HG02642 (cell line): ENCODE data around the gene ABCB11.
"Not testable (repeated sequence)": the region's sequence is repeated elsewhere in the genome, so short reads cannot be mapped to it uniquely, and the experiment has no call there.

Experiments
- ATAC-seq: cut with Tn5 transposase; IDR thresholded peaks from one replicate; pipeline ENCODE4 v1.9.1; 2021; ENCODE audit warnings: mild to moderate bottlenecking; ENCODE audit not compliant: unreplicated experiment, poor library complexity

The ABCB11 gene

DNA sequence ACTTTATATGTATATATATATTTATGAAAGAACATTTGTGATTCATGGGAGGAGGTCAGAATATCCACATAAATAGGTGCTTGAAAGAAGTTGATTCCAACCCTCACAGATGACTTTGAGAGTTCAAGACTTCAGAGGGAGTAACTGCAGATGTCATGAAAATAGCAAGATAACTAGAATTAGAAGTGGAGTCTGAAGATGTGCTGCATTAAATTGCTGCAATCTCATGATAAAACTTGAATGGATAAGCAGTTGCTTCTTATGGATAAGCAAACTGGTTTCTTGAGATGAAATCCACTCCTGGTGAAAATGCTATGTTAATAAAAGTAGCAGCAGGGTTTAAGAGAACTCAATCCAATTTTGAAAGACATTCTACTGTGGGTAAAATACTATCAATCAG, 89.8 kb downstream of the ABCB11 start:
- ATAC-seq = no peak

DNA sequence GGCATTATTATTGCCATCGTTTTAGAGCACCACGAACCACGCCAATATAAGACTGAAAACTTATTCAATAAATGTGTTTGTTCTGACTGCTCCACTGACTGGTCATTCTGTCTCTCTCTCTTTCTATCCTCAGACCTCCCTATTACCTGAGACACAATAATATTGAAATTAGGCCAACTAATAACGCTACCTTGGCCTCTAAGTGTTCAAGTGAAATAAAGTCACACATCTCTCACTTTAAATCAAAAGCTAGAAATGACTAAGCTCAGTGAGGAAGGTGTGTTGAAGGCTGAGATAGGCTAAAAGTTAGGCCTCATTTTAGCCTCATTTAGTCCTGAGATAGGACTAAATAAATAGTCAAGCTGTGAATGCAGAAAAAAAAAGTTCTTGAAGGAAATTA, 91.2 kb downstream of the ABCB11 start:
- peak; percentile 81 for ATAC-seq

DNA sequence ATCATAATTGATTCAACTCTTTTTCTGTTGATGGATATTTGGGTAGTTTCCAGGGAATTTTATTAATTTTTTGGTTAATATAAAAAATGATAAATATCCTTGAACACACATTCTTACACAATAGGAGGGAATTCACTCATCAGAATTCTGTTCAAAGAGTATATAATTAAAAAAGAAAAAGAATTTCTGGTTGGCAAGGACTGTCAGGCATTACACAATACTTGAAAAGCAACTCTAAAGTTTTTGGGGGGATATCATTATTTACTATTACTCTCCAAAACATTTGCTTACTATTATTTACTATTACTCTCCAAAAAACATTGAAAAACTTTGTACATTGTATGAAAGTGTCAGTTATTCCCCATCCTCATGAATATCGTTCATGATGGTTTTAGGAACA, 92.1 kb downstream of the ABCB11 start:
- ATAC-seq = no peak

DNA sequence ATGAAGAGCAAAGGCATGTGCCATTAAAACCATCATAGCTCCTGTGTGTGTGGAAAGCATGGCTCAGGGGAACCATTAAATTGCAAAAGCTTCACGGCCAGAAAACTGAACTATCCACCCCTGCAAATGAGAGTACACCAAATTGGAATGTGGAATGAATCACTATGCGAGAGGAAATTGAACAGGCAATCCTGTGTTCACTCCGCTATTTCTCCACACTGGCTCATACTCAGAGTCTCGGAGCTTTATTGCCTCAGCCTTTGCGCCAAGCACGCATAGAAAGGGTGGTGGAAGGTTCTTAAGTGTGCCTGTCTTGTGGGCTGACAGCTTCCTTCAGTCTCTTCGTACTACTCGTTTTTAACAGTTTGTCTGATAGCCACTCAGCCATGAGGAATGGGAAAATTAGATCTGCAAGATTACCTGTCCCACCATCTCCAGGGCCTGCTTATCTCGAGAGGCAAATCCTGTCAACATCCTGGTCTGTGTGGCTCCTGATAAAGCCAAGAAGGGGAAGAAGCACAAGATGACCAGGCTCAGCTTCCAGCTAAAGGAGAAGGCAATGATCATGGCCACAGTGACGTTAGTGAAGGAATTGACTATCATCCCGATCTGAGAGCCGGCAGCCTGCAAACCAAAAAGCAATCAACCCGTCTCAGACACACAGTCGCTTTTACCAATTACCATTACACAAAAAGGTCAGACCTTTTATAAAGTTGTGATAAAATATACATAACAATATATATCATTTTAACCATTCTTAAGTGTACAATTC, 95.1 kb downstream of the ABCB11 start:
- no peak for ATAC-seq

DNA sequence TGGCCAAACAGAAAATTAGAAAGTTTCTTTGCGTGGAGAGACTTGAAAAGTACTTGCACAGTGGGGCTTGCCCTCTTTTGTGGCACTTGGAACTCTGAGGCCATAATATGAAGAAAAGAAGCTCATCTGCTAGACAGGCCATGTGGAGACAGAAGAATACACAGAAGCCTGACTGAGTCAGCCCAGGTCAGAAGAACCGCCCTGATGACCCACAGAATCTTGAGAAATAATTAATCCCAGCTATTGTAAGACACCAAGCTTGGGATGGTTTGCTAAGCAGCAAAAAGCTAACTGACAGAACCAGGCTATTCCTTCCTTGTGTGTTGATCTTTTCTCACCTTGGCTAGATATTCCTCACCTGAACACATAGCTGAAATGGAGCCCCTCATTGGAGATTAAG, 96.3 kb downstream of the ABCB11 start:
- ATAC-seq = no peak

DNA sequence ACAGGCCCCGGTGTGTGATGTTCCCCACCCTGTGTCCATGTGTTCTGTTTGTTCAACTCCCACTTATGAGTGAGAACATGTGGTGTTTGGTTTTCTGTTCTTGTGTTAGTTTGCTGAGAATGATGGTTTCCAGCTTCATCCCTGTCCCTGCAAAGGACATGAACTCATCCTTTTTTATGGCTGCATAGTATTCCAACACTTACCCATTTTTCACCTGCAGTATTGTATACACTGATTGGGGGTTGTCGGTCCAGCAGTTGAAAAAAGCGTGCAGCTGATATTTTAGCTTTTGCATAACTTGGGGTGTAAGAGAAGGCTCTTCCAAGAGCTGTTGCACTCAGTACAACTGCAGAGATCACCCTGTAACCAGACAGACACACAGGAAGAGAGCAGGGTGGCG, 99.0 kb downstream of the ABCB11 start:
- not testable (repeated sequence) for ATAC-seq

DNA sequence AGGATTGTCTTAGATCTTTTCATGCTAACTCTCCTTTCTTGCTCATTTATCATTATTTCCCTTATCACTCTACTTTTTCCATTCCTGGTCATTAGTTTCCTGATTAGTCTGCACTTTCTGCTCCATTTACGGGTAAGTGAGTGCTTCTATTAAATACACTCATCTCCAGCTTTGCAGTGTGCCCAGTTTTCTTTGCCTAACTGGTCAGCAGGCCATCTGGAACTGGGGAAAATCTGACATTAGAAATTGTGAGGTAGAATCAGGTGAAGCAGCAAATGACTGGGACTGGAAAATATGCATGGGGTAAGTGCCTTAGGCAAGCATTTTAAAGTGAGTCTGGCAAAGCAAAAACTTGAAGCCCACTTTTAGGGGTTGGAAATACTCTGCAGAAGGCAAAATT, 100.9 kb downstream of the ABCB11 start:
- no peak for ATAC-seq

DNA sequence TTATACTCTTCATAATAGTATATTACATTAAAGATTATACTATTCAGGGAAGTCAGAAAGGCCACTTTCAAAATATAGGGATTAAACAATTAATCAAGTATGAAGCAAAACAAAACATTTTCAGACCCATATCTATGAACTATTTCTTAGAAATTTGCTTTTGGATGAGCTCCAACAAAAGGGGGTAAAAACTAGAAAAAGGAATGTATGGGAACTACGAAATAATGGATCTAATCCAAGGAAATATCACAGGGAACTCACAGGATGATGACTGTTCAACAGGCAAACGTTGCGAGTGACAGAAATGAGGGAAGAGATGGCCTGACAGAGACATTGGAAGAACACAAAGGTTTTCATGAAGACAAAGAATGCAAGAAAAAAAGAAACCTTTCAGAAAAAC, 102.1 kb downstream of the ABCB11 start:
- ATAC-seq = no peak

DNA sequence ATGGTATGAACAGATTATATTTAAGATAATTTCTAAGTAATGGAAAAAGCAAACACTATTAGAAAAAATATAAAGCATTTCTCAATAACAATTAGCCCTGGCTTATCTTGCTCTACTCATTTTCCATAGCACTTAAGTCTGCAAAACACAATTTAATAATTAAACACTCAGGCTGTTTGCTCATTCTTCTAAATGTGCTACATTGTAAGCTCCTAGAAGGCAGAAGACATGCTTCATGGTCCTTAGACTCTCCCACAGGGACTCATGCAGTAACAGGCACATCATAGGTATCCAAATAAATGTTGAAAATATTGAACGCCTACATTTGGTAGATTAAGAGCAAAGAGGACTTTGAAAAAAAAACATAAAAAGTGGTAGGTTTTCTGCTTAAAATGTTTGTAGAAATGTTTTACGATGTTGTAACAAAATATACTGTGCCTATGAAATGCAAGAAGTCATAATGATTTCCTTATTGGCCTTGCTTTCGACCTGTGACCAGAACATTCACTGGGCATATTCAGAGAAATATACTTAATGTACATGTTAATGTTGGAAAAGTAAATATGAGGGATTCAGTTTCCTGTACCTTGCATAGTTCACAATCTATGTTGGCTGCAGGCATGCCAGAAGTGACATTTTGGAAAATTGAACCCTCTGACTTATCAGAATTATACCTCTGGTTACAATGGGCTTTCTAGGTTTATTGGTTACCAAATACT, 102.9 kb downstream of the ABCB11 start:
- no peak for ATAC-seq

DNA sequence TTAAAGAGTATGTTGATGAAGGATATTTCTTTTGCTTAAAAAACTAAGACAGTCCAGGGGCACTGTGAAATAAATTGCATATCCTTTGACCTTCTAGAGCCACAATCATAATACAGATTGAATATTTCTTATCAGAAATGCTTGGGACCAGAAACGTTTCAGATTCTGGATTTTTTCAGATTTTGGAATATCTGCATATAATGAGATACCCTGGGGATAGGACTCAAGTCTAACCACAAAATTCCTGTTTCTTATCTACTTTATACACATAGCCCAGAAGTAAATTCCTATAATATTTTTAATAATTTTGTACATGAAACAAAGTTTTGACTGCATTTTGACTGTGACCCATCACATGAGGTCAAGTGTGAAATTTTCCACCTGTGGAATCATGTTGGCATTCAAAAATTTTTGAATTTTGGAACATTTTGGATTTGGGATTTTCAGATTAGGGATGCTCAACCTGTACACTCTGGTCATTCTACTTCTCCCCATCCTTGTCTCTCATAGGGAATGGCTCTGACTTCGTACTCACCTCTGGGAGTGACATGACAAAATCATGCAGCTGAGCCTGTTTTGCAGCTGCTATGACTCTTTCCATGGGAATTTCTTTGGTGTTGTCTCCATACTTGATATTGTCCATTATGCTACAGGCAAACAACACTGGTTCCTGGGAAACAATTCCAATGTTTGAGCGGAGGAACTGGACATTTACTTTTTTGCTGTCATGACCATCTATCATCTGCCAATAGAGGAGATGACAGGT, 104.3 kb downstream of the ABCB11 start:
- no peak for ATAC-seq

DNA sequence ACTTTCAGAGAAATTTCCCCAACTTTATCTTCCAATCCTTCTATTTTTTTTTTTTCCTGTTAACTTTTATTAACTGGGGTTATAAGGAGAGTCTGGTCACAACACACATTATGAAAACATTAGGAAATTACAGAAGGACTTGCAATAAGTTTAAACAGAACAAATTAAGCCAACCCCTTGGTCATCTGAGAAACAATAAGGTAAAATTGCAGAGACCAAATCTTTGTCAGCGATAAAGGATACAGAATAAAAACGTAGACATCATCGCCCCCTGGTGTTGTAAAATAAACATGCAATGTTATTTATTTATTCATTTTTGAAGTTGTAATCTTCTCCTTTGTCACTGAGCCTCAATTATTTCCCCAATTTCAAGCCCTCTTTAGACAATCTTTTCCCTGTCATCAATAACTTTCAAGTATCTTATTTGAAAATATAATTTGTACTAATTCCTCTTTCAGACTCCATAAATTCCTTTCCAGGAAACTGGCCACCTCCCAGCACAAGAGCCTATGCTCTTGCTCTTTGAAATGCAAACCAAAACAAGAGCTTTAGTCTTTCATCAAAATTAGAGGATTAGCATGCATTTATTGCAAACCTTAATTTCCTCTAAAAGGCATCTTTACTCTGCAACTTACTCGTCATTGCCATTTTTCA, 110.5 kb downstream of the ABCB11 start:
- ATAC-seq = no peak

DNA sequence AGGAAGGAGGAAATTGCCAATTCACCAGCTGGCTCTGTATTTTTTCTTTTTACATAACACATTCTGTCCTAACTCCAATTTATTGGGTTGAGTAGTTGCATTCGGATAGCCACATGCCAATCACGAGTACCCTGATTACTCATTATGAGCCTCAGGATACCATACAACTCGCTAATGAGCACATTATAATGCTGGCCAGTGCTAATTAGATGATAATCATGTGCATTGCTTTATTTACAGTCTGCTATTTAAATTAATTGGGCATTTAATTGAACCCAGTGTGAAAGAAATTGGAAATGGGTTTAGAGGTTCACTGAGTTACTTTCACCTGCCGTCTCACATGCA, 114.8 kb downstream of the ABCB11 start:
- ATAC-seq = no peak

DNA sequence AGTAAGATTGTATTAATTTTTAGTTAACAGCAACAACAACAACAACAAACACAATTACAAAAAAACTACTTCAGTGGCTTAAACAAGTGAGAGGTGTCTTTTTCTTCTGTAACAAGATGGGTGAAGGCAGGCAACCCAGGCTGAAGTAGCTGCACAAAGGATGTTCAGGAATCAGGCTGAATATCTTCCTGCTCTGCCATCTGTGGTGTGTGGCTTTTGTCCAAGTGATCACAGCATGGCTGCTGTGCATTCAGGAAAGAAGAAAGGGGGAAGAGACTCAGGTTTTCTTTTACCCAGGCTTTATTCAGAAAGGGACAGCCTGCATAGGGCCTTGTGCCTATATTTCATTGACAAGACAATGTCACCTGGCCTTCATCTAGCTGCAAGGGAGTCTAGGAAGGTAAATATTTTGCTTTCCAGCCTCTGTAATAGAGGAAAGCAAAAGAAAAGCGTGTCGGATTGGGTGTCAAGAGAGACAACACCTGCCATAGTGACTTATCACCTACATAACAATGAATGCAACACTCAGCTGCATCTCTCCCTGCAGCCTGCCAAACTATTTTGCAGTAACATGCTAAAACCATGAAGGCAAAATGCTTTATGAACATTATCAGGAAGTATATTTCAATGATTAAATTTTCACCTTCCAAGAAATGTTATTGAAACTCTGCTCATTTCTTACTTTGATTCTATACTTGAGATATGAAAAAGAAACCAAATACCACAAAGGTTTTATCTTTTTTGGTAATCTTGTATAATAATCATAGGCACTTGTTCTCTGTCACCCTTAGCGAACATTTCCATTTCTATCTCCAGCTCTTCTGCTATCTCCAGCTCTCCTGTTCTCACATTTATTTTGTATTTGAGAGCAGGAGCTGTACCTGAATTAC, 115.4 kb downstream of the ABCB11 start:
- ATAC-seq = no peak

DNA sequence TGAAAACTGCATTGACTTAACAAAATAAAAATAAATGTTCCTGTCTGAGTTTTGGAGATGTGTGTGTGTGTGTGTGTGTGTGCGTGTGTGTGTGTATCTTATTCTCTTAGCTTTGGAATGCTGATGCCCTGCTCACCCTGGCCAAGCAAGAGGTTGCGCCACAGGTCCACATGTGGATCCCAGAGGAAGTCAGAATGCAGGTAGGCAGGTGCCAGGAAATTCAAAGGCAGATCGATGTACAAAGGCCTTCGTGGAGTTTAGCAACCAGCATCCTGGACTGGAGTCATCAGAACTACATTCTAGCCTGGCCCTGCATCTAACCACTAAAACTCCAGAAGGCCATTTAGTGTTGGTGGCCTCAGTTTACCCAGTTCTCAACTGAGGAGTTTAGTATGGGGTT, 117.6 kb downstream of the ABCB11 start:
- ATAC-seq = no peak

DNA sequence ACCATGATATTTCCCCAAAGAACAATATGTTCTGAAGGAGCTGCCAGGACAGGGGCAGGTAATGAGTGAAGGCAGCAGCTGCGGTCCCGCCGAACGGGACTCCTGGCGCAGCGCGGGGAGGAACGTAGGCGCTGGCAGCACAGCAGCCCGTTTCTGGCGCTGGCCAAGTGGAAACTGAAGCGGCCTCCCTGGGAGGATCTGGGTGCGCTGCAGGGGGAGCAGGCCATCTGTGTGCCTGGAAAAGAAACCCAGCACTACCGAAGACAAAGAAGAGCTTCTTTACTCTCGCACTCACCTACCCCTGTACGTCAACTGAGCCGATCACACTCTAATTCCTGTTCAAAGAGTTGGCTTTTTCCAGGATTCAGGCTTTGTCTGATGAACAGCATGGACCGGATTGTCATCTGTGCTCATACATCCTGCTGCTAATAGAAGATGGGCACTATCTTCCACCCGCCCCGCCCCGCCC, 118.2 kb downstream of the ABCB11 start:
- ATAC-seq = no peak

DNA sequence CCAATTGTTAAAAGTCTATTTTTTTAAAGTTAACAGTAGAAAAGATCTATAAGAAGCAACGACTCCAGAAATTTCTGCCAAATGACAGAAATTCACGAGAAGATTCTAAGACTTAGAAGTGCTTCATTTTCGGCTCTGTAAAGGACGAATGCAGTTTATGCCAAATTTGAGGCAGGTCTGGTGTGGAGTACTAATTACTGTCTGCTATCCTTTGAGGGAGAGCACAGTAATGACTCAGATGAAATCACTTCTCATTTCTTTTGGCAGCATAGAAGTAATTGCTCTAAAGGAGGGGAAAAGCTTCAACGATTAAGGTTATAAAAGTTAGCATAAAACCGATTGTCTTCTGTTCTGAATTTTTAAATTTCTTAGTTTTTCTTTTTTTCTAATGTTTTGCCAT, 118.7 kb downstream of the ABCB11 start:
- ATAC-seq = no peak

DNA sequence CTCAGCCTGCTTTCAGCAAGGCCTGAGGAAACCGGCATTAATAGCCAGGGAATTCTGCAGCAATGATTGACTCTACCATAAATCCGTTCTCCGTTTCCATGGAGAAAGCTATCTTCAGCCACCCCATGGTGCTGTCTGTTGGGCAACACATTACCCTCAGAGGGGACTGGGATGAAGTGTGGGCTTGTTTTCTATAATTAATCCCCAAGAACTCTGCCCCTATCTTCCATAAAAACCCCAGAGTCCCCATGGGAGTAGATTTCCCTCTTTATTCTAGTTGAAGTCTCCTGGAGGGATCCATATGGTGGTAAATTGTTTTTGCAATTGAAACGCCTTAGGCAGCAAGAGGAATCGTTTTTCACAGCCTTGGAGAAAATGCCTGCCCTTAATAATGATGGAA, 120.8 kb downstream of the ABCB11 start:
- ATAC-seq = no peak

DNA sequence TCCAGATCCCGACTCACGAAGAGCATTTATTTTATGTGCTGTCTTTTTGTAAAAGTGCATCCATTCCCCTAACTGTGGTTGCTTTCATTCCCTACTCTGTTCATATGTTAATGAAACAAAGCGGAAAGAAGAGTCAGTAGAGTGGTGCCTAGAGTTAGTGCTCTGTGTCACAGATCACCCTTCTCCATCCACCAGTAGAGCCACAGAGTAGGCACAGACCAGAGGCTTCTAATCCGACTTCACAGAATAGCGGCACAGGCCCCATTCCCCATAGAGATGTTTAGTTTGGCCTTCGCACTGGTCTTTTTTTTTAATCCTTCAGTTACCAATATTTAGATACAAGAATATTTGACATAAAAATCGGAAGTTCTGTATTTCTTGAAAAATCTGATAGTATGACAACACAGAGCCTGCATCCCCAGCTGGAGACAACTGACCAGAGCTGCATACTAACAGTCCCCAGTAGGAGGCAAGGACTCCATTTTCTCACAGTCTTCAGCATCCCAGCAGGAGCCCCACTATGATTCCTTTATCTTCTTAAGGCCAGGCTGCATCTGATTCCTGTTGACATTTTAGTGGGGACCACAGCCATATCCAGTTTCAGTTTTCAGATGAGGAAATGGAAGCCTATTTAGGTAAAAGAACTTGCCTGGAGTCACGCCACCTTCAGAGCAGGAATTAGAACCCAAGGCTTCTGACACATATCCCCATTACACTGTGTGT, 123.0 kb downstream of the ABCB11 start:
- ATAC-seq = no peak

DNA sequence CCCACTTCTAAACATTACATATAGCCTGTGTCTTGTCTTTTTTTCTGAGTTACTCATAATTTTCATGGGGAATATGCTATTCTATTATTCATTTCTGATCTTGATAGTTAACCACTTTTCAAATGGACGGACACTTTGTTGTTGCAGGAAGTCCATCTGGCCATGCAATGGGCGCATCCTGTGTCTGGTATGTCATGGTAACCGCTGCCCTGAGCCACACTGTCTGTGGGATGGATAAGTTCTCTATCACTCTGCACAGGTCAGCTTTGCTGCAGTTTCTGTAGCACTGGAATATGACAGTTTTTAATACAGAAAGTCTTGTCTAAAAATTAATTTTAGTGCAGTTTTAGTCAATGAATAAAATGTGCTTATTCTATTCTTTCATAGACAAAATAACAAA, 126.8 kb downstream of the ABCB11 start:
- ATAC-seq = no peak
